Breast epithelium (tissue), 3 donors: ENCODE measurements around the gene KLHDC4.

Experiments used
- POLR2A ChIP-seq: fragments of 450-650 bp; IDR thresholded peaks from one replicate; pipeline ENCODE4 v1.6.1; 2016; ENCODE audit warnings: antibody characterized with exemption, mild to moderate bottlenecking, moderate library complexity
- TF ChIP-seq, protein P1 (sequence below), 3 donors: fragments of 450-650 bp; IDR thresholded peaks; one replicate each; pipeline ENCODE4 v1.5.1; 2016 to 2017; ENCODE audit warnings: antibody characterized with exemption in 3 of 3, mild to moderate bottlenecking in 3 of 3, moderate library complexity in 3 of 3

DNA sequence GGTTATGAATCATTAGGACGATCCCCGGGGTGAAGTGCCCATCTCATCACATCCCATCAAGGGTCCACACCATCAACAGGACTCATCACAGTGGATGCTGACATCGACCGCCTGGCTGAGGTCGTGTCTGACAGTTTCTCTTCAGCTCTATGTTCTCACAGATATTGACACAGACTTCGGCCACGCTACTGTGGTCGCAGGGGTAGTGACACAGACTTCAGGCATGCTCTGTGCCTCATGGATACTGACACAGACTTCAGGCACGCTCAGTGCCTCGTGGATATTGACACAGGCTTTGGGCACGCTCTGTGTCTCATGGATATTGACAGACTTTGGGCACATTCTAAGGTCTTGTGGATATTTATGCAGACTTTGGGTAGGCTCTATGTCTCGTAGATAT lies 50.1 kb downstream of the KLHDC4 start:
- no peak for TF ChIP-seq POLR2A
- TF ChIP-seq, protein P1, sequence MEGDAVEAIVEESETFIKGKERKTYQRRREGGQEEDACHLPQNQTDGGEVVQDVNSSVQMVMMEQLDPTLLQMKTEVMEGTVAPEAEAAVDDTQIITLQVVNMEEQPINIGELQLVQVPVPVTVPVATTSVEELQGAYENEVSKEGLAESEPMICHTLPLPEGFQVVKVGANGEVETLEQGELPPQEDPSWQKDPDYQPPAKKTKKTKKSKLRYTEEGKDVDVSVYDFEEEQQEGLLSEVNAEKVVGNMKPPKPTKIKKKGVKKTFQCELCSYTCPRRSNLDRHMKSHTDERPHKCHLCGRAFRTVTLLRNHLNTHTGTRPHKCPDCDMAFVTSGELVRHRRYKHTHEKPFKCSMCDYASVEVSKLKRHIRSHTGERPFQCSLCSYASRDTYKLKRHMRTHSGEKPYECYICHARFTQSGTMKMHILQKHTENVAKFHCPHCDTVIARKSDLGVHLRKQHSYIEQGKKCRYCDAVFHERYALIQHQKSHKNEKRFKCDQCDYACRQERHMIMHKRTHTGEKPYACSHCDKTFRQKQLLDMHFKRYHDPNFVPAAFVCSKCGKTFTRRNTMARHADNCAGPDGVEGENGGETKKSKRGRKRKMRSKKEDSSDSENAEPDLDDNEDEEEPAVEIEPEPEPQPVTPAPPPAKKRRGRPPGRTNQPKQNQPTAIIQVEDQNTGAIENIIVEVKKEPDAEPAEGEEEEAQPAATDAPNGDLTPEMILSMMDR (IDR thresholded peaks at IDR 0.05) = no peak
